Panc1 (cell line): ENCODE measurements around the gene MBD4. TPM values are rescaled to one million over a fixed set of nuclear protein-coding genes. Genes with fewer than 3 reads are reported as not detected.

Experiments
- ATAC-seq: fragments of 200-7000 bp; cut with Tn5 transposase; 2 replicates; pipeline ENCODE4 v1.9.1; 2020; ENCODE audit warnings: mild to moderate bottlenecking, moderate library complexity
- BruUV-seq: library from RNA; stranded (reverse); fragments of 400-500 nt; replicated peaks from 2 replicates; lab custom pipeline; 2021; lab: Mats Ljungman, UMichigan
- CTCF ChIA-PET: fragments of 300-600 bp; sonication (Branson Sonifier 250); formaldehyde crosslinking; loops from one replicate; lab custom pipeline; 2022; ENCODE audit warnings: antibody characterized with exemption; lab: Charles Lee
- POLR2A ChIA-PET: fragments of 300-600 bp; sonication (Branson Sonifier 250); formaldehyde crosslinking; loops from one replicate; lab custom pipeline; 2022; ENCODE audit warnings: antibody characterized with exemption; lab: Charles Lee
- DNase-seq: peaks from one replicate; pipeline ENCODE4 v3.0.0-alpha.2; 2010; ENCODE audit warnings: low read depth, low spot score
- H3K27ac ChIP-seq: 2 replicates; pipeline ENCODE4 v1.5.1; 2011; ENCODE audit warnings: mild to moderate bottlenecking, low read length, inconsistent platforms
- H3K27me3 ChIP-seq: fragments of 200-500 bp; sonication (Bioruptor generic); 2 replicates; pipeline ENCODE4 v1.6.0; 2014; ENCODE audit warnings: low read length, inconsistent platforms; ENCODE audit not compliant: control insufficient read depth, insufficient read depth
- H3K36me3 ChIP-seq: fragments of 200-500 bp; sonication (Bioruptor generic); 2 replicates; pipeline ENCODE4 v1.5.1; 2014; ENCODE audit warnings: inconsistent platforms, mild to moderate bottlenecking, low read length, moderate library complexity; ENCODE audit not compliant: control insufficient read depth, insufficient read depth
- H3K4me1 ChIP-seq: 2 replicates; pipeline ENCODE4 v1.5.1; 2011; ENCODE audit warnings: inconsistent platforms, mild to moderate bottlenecking, low read length, moderate library complexity; ENCODE audit not compliant: control insufficient read depth, insufficient read depth
- H3K4me3 ChIP-seq, 2 experiments: 2 replicates each; pipeline ENCODE4 v1.5.1; 2011 to 2012; ENCODE audit warnings: low read depth in 2 of 2, low read length in 2 of 2, mild to moderate bottlenecking in 2 of 2, inconsistent platforms in 1 of 2, moderate library complexity in 1 of 2
- H3K9me3 ChIP-seq: fragments of 200-500 bp; sonication (Bioruptor generic); 2 replicates; pipeline ENCODE4 v1.5.1; 2014; ENCODE audit warnings: low read depth, mild to moderate bottlenecking, inconsistent platforms, low read length, moderate library complexity; ENCODE audit not compliant: control insufficient read depth, insufficient read depth
- CTCF ChIP-seq: fragments of 450-650 bp; IDR thresholded peaks from 2 replicates; pipeline ENCODE4 v1.5.1; 2017; ENCODE audit warnings: mild to moderate bottlenecking
- POLR2AphosphoS5 ChIP-seq: IDR thresholded peaks from 2 replicates; pipeline ENCODE4 v1.6.1; 2012; ENCODE audit warnings: mild to moderate bottlenecking, low read depth, low read length, moderate library complexity
- REST ChIP-seq, 2 experiments: IDR thresholded peaks; 2 replicates each; pipeline ENCODE4 v1.6.1; 2011 to 2012; ENCODE audit warnings: low read depth in 2 of 2, control low read depth in 1 of 2, low read length in 1 of 2, mild to moderate bottlenecking in 1 of 2, moderate library complexity in 1 of 2; ENCODE audit not compliant: insufficient read depth in 1 of 2
- SIN3A ChIP-seq: IDR thresholded peaks from 2 replicates; pipeline ENCODE4 v1.6.1; 2012; ENCODE audit warnings: low read depth, mild to moderate bottlenecking, low read length, moderate library complexity, borderline replicate concordance; ENCODE audit not compliant: insufficient read depth
- TCF7L2 ChIP-seq: IDR thresholded peaks from 2 replicates; pipeline ENCODE4 v1.6.1; 2011; ENCODE audit warnings: mild to moderate bottlenecking, low read depth, low read length, inconsistent platforms
- in situ Hi-C: cut with HindIII; loops from 2 replicates; pipeline ENCODE4 v1.10.0; 2016; ENCODE audit warnings: low sequenced_read_pairs, low pct_unique_long_range_greater_than_20kb
- intact Hi-C: fragments of 100-400 bp; cut with micrococcal nuclease; formaldehyde crosslinking; loops from one replicate; pipeline ENCODE4 v1.10.0; 2022; ENCODE audit not compliant: unreplicated experiment
- total RNA-seq: library from RNA; stranded (reverse); gene quantifications from one replicate; pipeline ENCODE4 v1.2.1, GENCODE V29; 2021; ENCODE audit not compliant: unreplicated experiment

MBD4 gene
- total RNA-seq, 1 experiment from 2014 or later, result 44.7 TPM

- ChIA-PET CTCF (no interaction called here), POLR2A (no interaction called here)
- intact Hi-C loops (no loop called here), in situ Hi-C loops (no loop called here)
- Histone ChIP-seq H3K4me3 (no peak overlapping the region), H3K9me3 (no peaks in the 10 kb centered on the region), H3K27me3 (no peaks in the 10 kb centered on the region), H3K27ac (no peak overlapping the region), H3K4me1 (no peaks in the 10 kb centered on the region), H3K36me3 (no peaks in the 10 kb centered on the region)
- DNase-seq, result no peak
- BruUV-seq, result no TSS peak
- no peak for TF ChIP-seq SIN3A
- no peak for ATAC-seq
Measured at GRCh38 chr3:129469026-129469425, 29.3 kb upstream of the MBD4 start.

- BruUV-seq, result no TSS peak
- H3K9me3 ChIP-seq, result no peaks in the 10 kb centered on the region
- no peak for TF ChIP-seq TCF7L2
- TF ChIP-seq POLR2AphosphoS5, result no peak
- no peak for TF ChIP-seq CTCF
- TF ChIP-seq SIN3A, result no peak
- TF ChIP-seq REST (IDR thresholded peaks at IDR 0.05; ENCODE audit: insufficient read depth in 1 of 2, low read depth in 2 of 2, low read length in 1 of 2), result no peak
- H3K27me3 ChIP-seq, result no peaks in the 10 kb centered on the region
- intact Hi-C loops, result no loop called here
- ChIA-PET POLR2A (no interaction called here), CTCF (no interaction called here)
- no peaks in the 10 kb centered on the region for H3K4me1 ChIP-seq
- no peak for ATAC-seq
- H3K27ac ChIP-seq, result no peak overlapping the region
- in situ Hi-C loops, result no loop called here
- 0 out of 2 replicates have a peak, but pooled peaks cover 2% of the 10 kb centered on the region for H3K36me3 ChIP-seq
- H3K4me3 ChIP-seq, result no peak overlapping the region
- no peak for DNase-seq
Measured at GRCh38 chr3:129467932-129468331, 28.2 kb upstream of the MBD4 start.

- no peak for TF ChIP-seq REST (IDR thresholded peaks at IDR 0.05; ENCODE audit: insufficient read depth in 1 of 2, low read depth in 2 of 2, low read length in 1 of 2)
- TF ChIP-seq SIN3A, result no peak
- TF ChIP-seq TCF7L2, result no peak
- TF ChIP-seq CTCF, result no peak
- no peak for TF ChIP-seq POLR2AphosphoS5
- CTCF ChIA-PET, result no interaction called here
- BruUV-seq, result no TSS peak
- Histone ChIP-seq H3K36me3 (0 out of 2 replicates have a peak, but pooled peaks cover 4% of the 10 kb centered on the region), H3K4me3 (no peak overlapping the region), H3K27ac (no peak overlapping the region), H3K27me3 (no peaks in the 10 kb centered on the region), H3K9me3 (no peaks in the 10 kb centered on the region), H3K4me1 (0 out of 2 replicates have a peak, but pooled peaks cover 5% of the 10 kb centered on the region)
- in situ Hi-C loops (no loop called here), intact Hi-C loops (no loop called here)
- POLR2A ChIA-PET, result interaction anchor here (0.6 kb wide), 1 partner anchor 458 kb away, joined by 3 read pairs; no protein-coding TSS in a partner anchor
- no peak for ATAC-seq
- no peak for DNase-seq
Measured at GRCh38 chr3:129463716-129464115, 24.0 kb upstream of the MBD4 start.
